ENCODE results near the gene SEPTIN2.
"Not testable (repeated sequence)": the region's sequence is repeated elsewhere in the genome, so short reads cannot be mapped to it uniquely, and the experiment has no call there.

SEPTIN2 gene

DNA sequence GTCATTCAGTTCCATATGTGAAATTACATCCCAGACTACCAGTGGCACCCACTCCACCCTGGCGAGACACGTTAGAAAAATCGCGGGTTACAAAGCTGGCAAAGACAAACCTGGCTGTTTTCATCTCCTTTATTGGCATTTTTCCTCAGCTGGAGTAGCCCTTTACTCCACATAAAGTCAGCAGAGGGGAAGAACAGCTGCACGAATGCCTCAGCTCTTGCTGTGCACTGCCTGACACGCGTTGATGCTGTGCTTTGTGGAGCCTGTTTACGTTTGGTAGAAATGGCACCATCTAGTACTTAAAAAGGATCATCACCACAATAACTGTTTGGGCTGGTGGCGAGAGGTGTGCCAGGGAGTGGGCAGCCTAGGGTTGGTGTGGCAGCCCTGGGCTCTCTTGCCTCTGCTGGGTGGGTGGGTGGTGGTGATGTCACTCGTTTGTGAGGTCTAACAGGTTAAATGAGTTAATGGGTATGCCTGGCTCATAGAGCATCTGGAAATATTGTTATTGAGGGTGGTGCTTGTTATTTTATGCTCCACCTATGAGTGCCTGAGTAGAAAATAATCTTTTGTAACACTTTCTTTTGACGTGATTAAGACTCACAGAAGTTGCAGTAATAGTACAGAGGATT lies 56.8 kb downstream of the SEPTIN2 start:
- ATAC-seq (replicated peaks; ENCODE audit: extremely low read depth, poor library complexity, severe bottlenecking): no peak
- DNase-seq (ENCODE audit: low spot score in 2 of 2): no peak
- no peaks in the 10 kb centered on the region for H3K9me3 Mint-ChIP-seq

DNA sequence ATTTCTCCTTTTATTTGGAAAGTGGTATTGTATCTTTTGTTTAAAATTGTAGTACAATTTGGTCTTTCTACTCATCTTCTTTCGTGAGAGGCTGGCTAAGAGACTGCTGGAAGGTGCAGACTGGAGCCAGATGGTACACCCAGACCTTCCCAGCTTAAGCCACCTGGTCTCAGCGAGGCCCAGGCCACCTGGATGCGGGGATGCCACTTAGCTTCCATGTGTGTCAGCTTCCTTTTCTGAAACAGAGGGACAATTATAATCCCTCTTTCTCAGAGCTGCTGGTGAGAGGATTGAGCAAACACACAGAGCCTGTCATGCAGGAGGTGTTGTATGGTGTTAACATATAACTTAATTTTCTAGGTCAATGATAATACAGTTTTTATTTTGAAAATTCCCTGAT lies 57.7 kb downstream of the SEPTIN2 start:
- ATAC-seq (replicated peaks; ENCODE audit: extremely low read depth, poor library complexity, severe bottlenecking): no peak
- Mint-ChIP-seq H3K27ac (ENCODE audit: low read depth) (no peak overlapping the region), H3K27me3 (no peaks in the 10 kb centered on the region), H3K9me3 (no peaks in the 10 kb centered on the region), H3K4me1 (peaks cover 6% of the 10 kb centered on the region), H3K36me3 (ENCODE audit: insufficient read depth) (peaks cover 15% of the 10 kb centered on the region), H3K4me3 (no peak overlapping the region)
- DNase-seq (ENCODE audit: low spot score in 2 of 2): no peak

More for the DNA sequence above, 56.8 kb downstream of the SEPTIN2 start:
- H3K27me3 Mint-ChIP-seq: no peaks in the 10 kb centered on the region
- H3K36me3 Mint-ChIP-seq (ENCODE audit: insufficient read depth): peaks cover 15% of the 10 kb centered on the region
- no peak overlapping the region for H3K27ac Mint-ChIP-seq (ENCODE audit: low read depth)
- H3K4me1 Mint-ChIP-seq: peaks cover 7% of the 10 kb centered on the region
- H3K4me3 Mint-ChIP-seq: no peak overlapping the region

DNA sequence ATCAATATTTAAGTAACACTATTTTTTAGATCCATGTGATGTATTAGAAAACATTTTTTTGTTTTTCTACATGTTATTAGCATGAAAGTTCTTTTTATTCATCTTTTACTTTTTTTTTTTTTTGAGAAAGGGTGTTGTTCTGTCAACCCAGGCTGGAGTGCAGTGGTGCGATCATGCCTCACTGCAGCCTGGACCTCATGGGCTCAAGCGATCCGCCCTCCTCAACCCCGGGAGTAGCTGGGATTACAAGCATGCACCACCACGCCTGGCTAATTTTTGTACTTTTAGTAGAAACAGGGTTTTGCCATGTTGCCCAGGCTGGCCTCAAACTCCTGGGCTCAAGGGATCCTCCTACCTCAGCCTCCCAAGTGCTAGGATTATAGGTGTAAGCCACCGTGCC lies 58.2 kb downstream of the SEPTIN2 start:
- H3K36me3 Mint-ChIP-seq (ENCODE audit: insufficient read depth): peaks cover 15% of the 10 kb centered on the region
- not testable (repeated sequence) for H3K27ac Mint-ChIP-seq (ENCODE audit: low read depth); ATAC-seq (replicated peaks; ENCODE audit: extremely low read depth, poor library complexity, severe bottlenecking); H3K4me3 Mint-ChIP-seq; H3K9me3 Mint-ChIP-seq; H3K27me3 Mint-ChIP-seq; DNase-seq (ENCODE audit: low spot score in 2 of 2); H3K4me1 Mint-ChIP-seq

DNA sequence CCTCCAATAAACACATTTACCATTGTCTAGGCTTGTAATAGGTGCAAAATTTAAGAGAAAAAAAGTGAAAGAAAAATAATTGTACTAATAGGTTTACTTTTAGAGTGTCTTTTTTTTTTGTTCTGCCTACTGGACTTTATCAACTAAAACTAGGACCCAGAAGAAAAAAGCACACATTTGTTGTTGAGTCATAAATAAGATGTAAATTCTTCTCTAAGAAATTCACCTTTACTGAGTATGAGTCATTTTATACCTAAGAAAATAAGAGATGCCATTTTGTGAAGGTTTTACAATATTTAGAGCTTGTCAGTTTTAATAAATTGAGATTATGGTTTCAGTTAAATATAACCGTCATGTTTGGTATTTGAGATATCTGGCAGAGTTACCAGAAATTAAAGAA lies 59.6 kb downstream of the SEPTIN2 start:
- H3K4me3 Mint-ChIP-seq: no peak overlapping the region
- no peaks in the 10 kb centered on the region for H3K9me3 Mint-ChIP-seq
- no peak overlapping the region for H3K27ac Mint-ChIP-seq (ENCODE audit: low read depth)
- H3K4me1 Mint-ChIP-seq: peaks cover 6% of the 10 kb centered on the region
- DNase-seq (ENCODE audit: low spot score in 2 of 2) (no peak), ATAC-seq (replicated peaks; ENCODE audit: extremely low read depth, poor library complexity, severe bottlenecking) (no peak)
- no peaks in the 10 kb centered on the region for H3K27me3 Mint-ChIP-seq
- H3K36me3 Mint-ChIP-seq (ENCODE audit: insufficient read depth): peaks cover 15% of the 10 kb centered on the region

GRCh38 chr2:241376808-241377207 lies 61.1 kb downstream of the SEPTIN2 start:
- Mint-ChIP-seq H3K9me3 (no peaks in the 10 kb centered on the region), H3K4me1 (peaks cover 6% of the 10 kb centered on the region), H3K27ac (ENCODE audit: low read depth) (no peak overlapping the region), H3K4me3 (no peak overlapping the region), H3K36me3 (ENCODE audit: insufficient read depth) (peaks cover 18% of the 10 kb centered on the region), H3K27me3 (no peaks in the 10 kb centered on the region)
- DNase-seq (ENCODE audit: low spot score in 2 of 2): no peak
- ATAC-seq (replicated peaks; ENCODE audit: extremely low read depth, poor library complexity, severe bottlenecking): no peak

DNA sequence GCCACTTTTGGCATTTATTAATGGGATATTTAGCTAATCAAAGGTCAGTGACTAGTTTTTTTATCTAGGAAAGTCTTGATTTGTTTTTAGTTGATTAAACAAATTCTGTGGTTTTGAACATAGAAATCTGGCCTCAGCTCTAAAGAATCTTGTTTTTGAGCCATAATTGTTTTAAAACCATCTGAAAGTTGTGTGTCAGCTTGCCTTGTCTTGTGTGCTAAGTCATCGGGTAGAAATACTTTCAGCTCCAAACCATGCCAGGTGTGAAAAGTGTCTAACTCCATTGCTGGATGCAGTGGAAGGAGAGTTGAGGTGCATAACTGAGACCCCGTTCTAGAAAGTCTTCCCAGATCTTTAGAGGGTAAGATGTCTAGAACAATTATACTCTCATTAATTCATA lies 63.1 kb downstream of the SEPTIN2 start:
- H3K4me1 Mint-ChIP-seq: peaks cover 12% of the 10 kb centered on the region
- DNase-seq (ENCODE audit: low spot score in 2 of 2) (no peak), ATAC-seq (replicated peaks; ENCODE audit: extremely low read depth, poor library complexity, severe bottlenecking) (no peak)
- no peaks in the 10 kb centered on the region for H3K27me3 Mint-ChIP-seq
- H3K9me3 Mint-ChIP-seq: no peaks in the 10 kb centered on the region
- peaks cover 13% of the 10 kb centered on the region for H3K36me3 Mint-ChIP-seq (ENCODE audit: insufficient read depth)
- no peak overlapping the region for H3K27ac Mint-ChIP-seq (ENCODE audit: low read depth)
- no peak overlapping the region for H3K4me3 Mint-ChIP-seq

DNA sequence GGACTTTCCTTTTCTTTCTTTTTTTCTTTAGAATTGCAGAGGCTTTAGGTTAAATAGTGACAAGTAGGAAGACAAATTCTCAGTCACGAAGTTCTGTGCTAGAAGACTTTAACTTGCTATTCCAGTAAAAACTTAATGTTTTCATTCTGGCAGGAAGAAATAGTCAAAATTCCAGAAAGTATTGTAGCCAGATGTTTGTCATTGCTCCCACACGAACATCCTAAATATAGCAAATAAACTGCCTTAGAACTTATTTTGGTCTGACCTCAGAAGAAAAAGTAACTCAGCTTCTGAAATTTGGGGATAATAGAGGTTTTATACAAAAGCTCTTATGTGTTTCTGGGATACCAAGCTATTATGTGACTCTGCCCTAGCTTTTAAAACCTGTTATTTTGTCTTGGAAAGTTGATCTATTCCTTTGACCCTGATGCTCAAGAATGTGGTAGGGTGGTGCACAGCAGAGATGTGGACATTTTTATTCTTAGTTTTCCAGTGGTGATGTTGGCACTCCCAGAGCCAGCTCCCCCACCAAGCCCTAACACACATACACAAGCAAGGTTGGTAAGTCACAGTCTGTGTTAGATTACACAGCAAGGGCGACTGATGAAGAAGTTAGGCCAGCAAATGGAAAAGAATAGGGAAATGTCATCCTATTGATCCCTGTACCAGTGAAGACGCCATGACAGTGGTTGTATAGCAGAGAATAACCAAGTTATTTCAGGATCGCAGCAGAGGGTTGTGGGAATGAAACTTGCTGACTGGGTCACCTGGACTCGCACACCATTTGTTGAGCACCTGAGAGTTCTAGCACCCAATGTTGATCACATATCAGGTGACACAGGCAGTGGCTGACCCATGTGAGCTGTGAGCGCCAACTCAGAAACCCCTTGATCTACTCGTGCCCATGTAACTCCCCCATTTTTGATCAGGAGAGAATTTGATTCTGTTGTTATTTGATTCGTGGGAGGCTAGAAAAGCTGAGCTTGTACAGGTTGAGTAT lies 64.1 kb downstream of the SEPTIN2 start:
- peaks cover 8% of the 10 kb centered on the region for H3K36me3 Mint-ChIP-seq (ENCODE audit: insufficient read depth)
- H3K27me3 Mint-ChIP-seq: no peaks in the 10 kb centered on the region
- ATAC-seq (replicated peaks; ENCODE audit: extremely low read depth, poor library complexity, severe bottlenecking) (no peak), DNase-seq (ENCODE audit: low spot score in 2 of 2) (no peak)
- no peaks in the 10 kb centered on the region for H3K9me3 Mint-ChIP-seq
- no peak overlapping the region for H3K4me3 Mint-ChIP-seq
- peaks cover 12% of the 10 kb centered on the region for H3K4me1 Mint-ChIP-seq
- no peak overlapping the region for H3K27ac Mint-ChIP-seq (ENCODE audit: low read depth)

DNA sequence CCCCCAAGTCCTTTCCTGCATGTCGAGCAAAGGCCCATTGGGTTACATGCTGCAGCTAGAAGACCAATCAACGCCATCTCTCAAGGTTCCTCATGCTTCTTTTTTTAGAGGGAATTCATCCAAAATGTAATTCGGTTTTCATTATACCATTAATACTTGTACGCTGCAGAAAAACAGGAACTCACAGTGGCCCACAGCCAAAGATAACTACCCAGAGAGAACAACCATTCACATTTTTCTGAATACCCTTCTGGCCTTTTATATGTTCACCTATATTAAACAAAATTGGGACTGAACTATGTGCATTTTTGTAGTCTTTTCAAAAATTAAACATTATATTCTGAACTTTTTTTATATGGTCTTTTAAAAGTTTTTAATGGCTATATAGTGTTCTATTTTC lies 66.1 kb downstream of the SEPTIN2 start:
- Mint-ChIP-seq H3K27ac (ENCODE audit: low read depth) (no peak overlapping the region), H3K4me1 (peaks cover 12% of the 10 kb centered on the region), H3K27me3 (no peaks in the 10 kb centered on the region), H3K36me3 (ENCODE audit: insufficient read depth) (peaks cover 7% of the 10 kb centered on the region), H3K4me3 (no peak overlapping the region), H3K9me3 (no peaks in the 10 kb centered on the region)
- no peak for DNase-seq (ENCODE audit: low spot score in 2 of 2)
- ATAC-seq (replicated peaks; ENCODE audit: extremely low read depth, poor library complexity, severe bottlenecking): no peak

- not testable (repeated sequence) for H3K36me3 Mint-ChIP-seq (ENCODE audit: insufficient read depth); ATAC-seq (replicated peaks; ENCODE audit: extremely low read depth, poor library complexity, severe bottlenecking); H3K27me3 Mint-ChIP-seq; H3K9me3 Mint-ChIP-seq; H3K27ac Mint-ChIP-seq (ENCODE audit: low read depth); DNase-seq (ENCODE audit: low spot score in 2 of 2); H3K4me3 Mint-ChIP-seq
- peaks cover 12% of the 10 kb centered on the region for H3K4me1 Mint-ChIP-seq
Observed at GRCh38 chr2:241385450-241385849, 69.7 kb downstream of the SEPTIN2 start.

GRCh38 chr2:241386519-241386918 lies 70.8 kb downstream of the SEPTIN2 start:
- H3K27ac Mint-ChIP-seq (ENCODE audit: low read depth): no peak overlapping the region
- DNase-seq (ENCODE audit: low spot score in 2 of 2) (no peak), ATAC-seq (replicated peaks; ENCODE audit: extremely low read depth, poor library complexity, severe bottlenecking) (no peak)
- H3K27me3 Mint-ChIP-seq: no peaks in the 10 kb centered on the region
- H3K4me1 Mint-ChIP-seq: peaks cover 12% of the 10 kb centered on the region
- no peak overlapping the region for H3K4me3 Mint-ChIP-seq
- H3K36me3 Mint-ChIP-seq (ENCODE audit: insufficient read depth): peaks cover 7% of the 10 kb centered on the region
- no peaks in the 10 kb centered on the region for H3K9me3 Mint-ChIP-seq

GRCh38 chr2:241389697-241390096 lies 74.0 kb downstream of the SEPTIN2 start:
- H3K4me1 Mint-ChIP-seq: no peaks in the 10 kb centered on the region
- no peaks in the 10 kb centered on the region for H3K9me3 Mint-ChIP-seq
- no peak overlapping the region for H3K27ac Mint-ChIP-seq (ENCODE audit: low read depth)
- H3K36me3 Mint-ChIP-seq (ENCODE audit: insufficient read depth): peaks cover 2% of the 10 kb centered on the region
- H3K4me3 Mint-ChIP-seq: no peak overlapping the region
- no peaks in the 10 kb centered on the region for H3K27me3 Mint-ChIP-seq
- no peak for ATAC-seq (replicated peaks; ENCODE audit: extremely low read depth, poor library complexity, severe bottlenecking)
- no peak for DNase-seq (ENCODE audit: low spot score in 2 of 2)

- DNase-seq (ENCODE audit: low spot score in 2 of 2) (no peak), ATAC-seq (replicated peaks; ENCODE audit: extremely low read depth, poor library complexity, severe bottlenecking) (no peak)
- H3K27me3 Mint-ChIP-seq: no peaks in the 10 kb centered on the region
- no peak overlapping the region for H3K27ac Mint-ChIP-seq (ENCODE audit: low read depth)
- H3K4me3 Mint-ChIP-seq: no peak overlapping the region
- H3K9me3 Mint-ChIP-seq: no peaks in the 10 kb centered on the region
- H3K36me3 Mint-ChIP-seq (ENCODE audit: insufficient read depth): peaks cover 5% of the 10 kb centered on the region
- H3K4me1 Mint-ChIP-seq: no peaks in the 10 kb centered on the region
Observed at GRCh38 chr2:241390301-241391206, 74.8 kb downstream of the SEPTIN2 start.
